Panc1 (cell line): ENCODE measurements around the gene TAB3.
"Not testable (repeated sequence)": the region's sequence is repeated elsewhere in the genome, so short reads cannot be mapped to it uniquely, and the experiment has no call there.

ENCODE experiments used
- POLR2AphosphoS5 ChIP-seq: IDR thresholded peaks from 2 replicates; pipeline ENCODE4 v1.6.1; 2012; ENCODE audit warnings: mild to moderate bottlenecking, low read depth, low read length, moderate library complexity
- SIN3A ChIP-seq: IDR thresholded peaks from 2 replicates; pipeline ENCODE4 v1.6.1; 2012; ENCODE audit warnings: low read depth, mild to moderate bottlenecking, low read length, moderate library complexity, borderline replicate concordance; ENCODE audit not compliant: insufficient read depth
- TCF7L2 ChIP-seq: IDR thresholded peaks from 2 replicates; pipeline ENCODE4 v1.6.1; 2011; ENCODE audit warnings: mild to moderate bottlenecking, low read depth, low read length, inconsistent platforms
- TF ChIP-seq, protein P1 (sequence below): fragments of 450-650 bp; IDR thresholded peaks from 2 replicates; pipeline ENCODE4 v1.5.1; 2017; ENCODE audit warnings: mild to moderate bottlenecking

DNA sequence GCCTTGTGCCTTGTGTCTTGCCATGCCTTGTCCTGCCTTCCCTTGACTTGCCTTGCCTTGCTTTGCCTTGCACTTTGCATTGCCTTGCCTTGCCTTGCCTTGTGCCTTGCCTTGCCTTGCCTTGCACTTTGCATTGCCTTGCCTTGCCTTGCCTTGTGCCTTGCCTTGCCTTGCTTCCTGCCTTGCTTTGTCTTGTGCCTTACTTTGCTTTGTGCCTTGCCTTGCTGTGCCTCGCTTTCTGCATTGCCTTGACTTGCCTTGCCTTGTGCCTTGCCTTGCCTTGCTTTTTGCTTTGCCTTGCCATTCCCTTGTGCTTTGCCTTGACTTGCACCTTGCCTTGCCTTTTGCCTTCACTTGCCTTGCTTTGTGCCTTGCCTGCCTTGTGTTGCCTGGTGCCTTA is 91.8 kb downstream of the TAB3 start:
- not testable (repeated sequence) for TF ChIP-seq SIN3A, POLR2AphosphoS5, TCF7L2
- TF ChIP-seq, protein P1, sequence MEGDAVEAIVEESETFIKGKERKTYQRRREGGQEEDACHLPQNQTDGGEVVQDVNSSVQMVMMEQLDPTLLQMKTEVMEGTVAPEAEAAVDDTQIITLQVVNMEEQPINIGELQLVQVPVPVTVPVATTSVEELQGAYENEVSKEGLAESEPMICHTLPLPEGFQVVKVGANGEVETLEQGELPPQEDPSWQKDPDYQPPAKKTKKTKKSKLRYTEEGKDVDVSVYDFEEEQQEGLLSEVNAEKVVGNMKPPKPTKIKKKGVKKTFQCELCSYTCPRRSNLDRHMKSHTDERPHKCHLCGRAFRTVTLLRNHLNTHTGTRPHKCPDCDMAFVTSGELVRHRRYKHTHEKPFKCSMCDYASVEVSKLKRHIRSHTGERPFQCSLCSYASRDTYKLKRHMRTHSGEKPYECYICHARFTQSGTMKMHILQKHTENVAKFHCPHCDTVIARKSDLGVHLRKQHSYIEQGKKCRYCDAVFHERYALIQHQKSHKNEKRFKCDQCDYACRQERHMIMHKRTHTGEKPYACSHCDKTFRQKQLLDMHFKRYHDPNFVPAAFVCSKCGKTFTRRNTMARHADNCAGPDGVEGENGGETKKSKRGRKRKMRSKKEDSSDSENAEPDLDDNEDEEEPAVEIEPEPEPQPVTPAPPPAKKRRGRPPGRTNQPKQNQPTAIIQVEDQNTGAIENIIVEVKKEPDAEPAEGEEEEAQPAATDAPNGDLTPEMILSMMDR = not testable (repeated sequence)
